ENCODE data around the gene DNAJC9. TPM values are rescaled to one million over a fixed set of nuclear protein-coding genes. Genes with fewer than 3 reads are reported as not detected.
A peak's percentile ranks its signal among the peaks of the same experiment; 100 is the strongest.
"Not testable (repeated sequence)": the region's sequence is repeated elsewhere in the genome, so short reads cannot be mapped to it uniquely, and the experiment has no call there.

The DNAJC9 gene
- total RNA-seq, 1 donor from 2014 or later, result 24.5 TPM

GRCh38 chr10:73261362-73261995, 14.4 kb upstream of the DNAJC9 start:
- DNase-seq (ENCODE audit: low spot score), result no peak
- Mint-ChIP-seq H3K9me3 (ENCODE audit: unreplicated experiment) (no peaks in the 10 kb centered on the region), H3K36me3 (ENCODE audit: low read depth, unreplicated experiment) (peaks cover 6% of the 10 kb centered on the region), H3K27ac (ENCODE audit: unreplicated experiment) (no peak overlapping the region), H3K27me3 (ENCODE audit: unreplicated experiment) (no peaks in the 10 kb centered on the region), H3K4me3 (ENCODE audit: unreplicated experiment) (no peak overlapping the region), H3K4me1 (ENCODE audit: unreplicated experiment) (no peaks in the 10 kb centered on the region)
- no peak for TF ChIP-seq CTCF (IDR thresholded peaks at IDR 0.05; ENCODE audit: unreplicated experiment)

- H3K4me3 Mint-ChIP-seq (ENCODE audit: unreplicated experiment); H3K4me1 Mint-ChIP-seq (ENCODE audit: unreplicated experiment); H3K27me3 Mint-ChIP-seq (ENCODE audit: unreplicated experiment); H3K36me3 Mint-ChIP-seq (ENCODE audit: low read depth, unreplicated experiment); H3K27ac Mint-ChIP-seq (ENCODE audit: unreplicated experiment); H3K9me3 Mint-ChIP-seq (ENCODE audit: unreplicated experiment); DNase-seq (ENCODE audit: low spot score): not testable (repeated sequence)
Observed at GRCh38 chr10:73258612-73259011, 11.6 kb upstream of the DNAJC9 start.

GRCh38 chr10:73253225-73253555, 6.1 kb upstream of the DNAJC9 start:
- H3K27me3 Mint-ChIP-seq (ENCODE audit: unreplicated experiment), result peaks cover 7% of the 10 kb centered on the region
- H3K4me1 Mint-ChIP-seq (ENCODE audit: unreplicated experiment), result peaks cover 32% of the 10 kb centered on the region
- no peak for DNase-seq (ENCODE audit: low spot score)
- H3K4me3 Mint-ChIP-seq (ENCODE audit: unreplicated experiment), result peak overlapping the region; percentile 99
- no peaks in the 10 kb centered on the region for H3K9me3 Mint-ChIP-seq (ENCODE audit: unreplicated experiment)
- H3K36me3 Mint-ChIP-seq (ENCODE audit: low read depth, unreplicated experiment), result peaks cover 12% of the 10 kb centered on the region
- TF ChIP-seq CTCF (IDR thresholded peaks at IDR 0.05; ENCODE audit: unreplicated experiment), result no peak
- H3K27ac Mint-ChIP-seq (ENCODE audit: unreplicated experiment), result peak overlapping the region; percentile 98

- peak within 1 kb of the TSS; percentile 98 for H3K27ac Mint-ChIP-seq (ENCODE audit: unreplicated experiment)
- H3K4me1 Mint-ChIP-seq (ENCODE audit: unreplicated experiment), result peaks cover 35% of the 10 kb centered on the region
- peak within 1 kb of the TSS; percentile 99 for H3K4me3 Mint-ChIP-seq (ENCODE audit: unreplicated experiment)
- TF ChIP-seq CTCF (IDR thresholded peaks at IDR 0.05; ENCODE audit: unreplicated experiment), result no peak
- H3K27me3 Mint-ChIP-seq (ENCODE audit: unreplicated experiment), result peaks cover 7% of the 10 kb centered on the region
- H3K9me3 Mint-ChIP-seq (ENCODE audit: unreplicated experiment), result no peaks in the 10 kb centered on the region
- peaks cover 12% of the 10 kb centered on the region for H3K36me3 Mint-ChIP-seq (ENCODE audit: low read depth, unreplicated experiment)
- peak; percentile 86 for DNase-seq (ENCODE audit: low spot score)
Observed at GRCh38 chr10:73252445-73253224, 5.6 kb upstream of the DNAJC9 start, which contains the start of gene MRPS16. Gene MRPS16, minus strand, starts transcription at chr10:73252644. Its CDS starts 162 bp downstream, at chr10:73252482.

GRCh38 chr10:73251683-73252444, 4.8 kb upstream of the DNAJC9 start:
- H3K36me3 Mint-ChIP-seq (ENCODE audit: low read depth, unreplicated experiment), result peaks cover 12% of the 10 kb centered on the region
- peak overlapping the region; percentile 99 for H3K4me3 Mint-ChIP-seq (ENCODE audit: unreplicated experiment)
- H3K9me3 Mint-ChIP-seq (ENCODE audit: unreplicated experiment), result no peaks in the 10 kb centered on the region
- DNase-seq (ENCODE audit: low spot score), result peak; percentile 5
- peaks cover 35% of the 10 kb centered on the region for H3K4me1 Mint-ChIP-seq (ENCODE audit: unreplicated experiment)
- TF ChIP-seq CTCF (IDR thresholded peaks at IDR 0.05; ENCODE audit: unreplicated experiment), result no peak
- peak overlapping the region; percentile 98 for H3K27ac Mint-ChIP-seq (ENCODE audit: unreplicated experiment)
- H3K27me3 Mint-ChIP-seq (ENCODE audit: unreplicated experiment), result peaks cover 7% of the 10 kb centered on the region

All from endothelial cell (in vitro differentiated cells).